PC-9 (cell line): ENCODE results near the gene MUSTN1.

ENCODE experiments used
- EZH2 ChIP-seq: fragments of 200-600 bp; sonication (generic); IDR thresholded peaks from 2 replicates; pipeline ENCODE4 v1.8.0; 2017; ENCODE audit warnings: antibody characterized with exemption, low read depth
- TF ChIP-seq, protein P1 (sequence below): fragments of 200-600 bp; sonication (generic); conservative IDR thresholded peaks from 2 replicates; pipeline ENCODE4 v1.6.1; 2017; ENCODE audit warnings: mixed run types, antibody characterized with exemption, mild to moderate bottlenecking, moderate library complexity

DNA sequence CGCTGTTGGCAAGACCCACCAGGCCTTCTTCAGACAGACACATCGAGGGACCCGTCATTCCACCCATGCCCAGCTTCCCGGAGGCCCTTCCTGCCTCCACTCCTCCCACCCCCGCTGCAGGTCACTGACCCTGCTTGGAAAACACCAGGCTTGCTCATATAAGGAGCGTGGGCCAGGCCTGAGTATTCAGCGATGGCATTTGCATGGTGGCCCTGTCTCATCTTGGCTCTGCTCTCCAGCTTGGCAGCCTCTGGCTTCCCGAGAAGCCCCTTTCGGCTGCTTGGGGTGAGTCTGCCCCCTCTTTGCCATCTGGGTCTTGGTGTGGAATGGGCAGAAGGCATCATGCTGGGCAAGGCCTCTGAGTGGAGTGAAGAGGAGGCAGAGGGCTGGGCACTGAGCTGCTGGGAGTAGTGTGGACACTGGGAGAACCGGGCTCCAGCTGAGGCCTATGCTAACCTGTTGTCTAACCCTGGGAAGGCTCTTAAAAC lies 40.2 kb downstream of the MUSTN1 start, which contains the start of gene ITIH3:
- TF ChIP-seq, protein P1, sequence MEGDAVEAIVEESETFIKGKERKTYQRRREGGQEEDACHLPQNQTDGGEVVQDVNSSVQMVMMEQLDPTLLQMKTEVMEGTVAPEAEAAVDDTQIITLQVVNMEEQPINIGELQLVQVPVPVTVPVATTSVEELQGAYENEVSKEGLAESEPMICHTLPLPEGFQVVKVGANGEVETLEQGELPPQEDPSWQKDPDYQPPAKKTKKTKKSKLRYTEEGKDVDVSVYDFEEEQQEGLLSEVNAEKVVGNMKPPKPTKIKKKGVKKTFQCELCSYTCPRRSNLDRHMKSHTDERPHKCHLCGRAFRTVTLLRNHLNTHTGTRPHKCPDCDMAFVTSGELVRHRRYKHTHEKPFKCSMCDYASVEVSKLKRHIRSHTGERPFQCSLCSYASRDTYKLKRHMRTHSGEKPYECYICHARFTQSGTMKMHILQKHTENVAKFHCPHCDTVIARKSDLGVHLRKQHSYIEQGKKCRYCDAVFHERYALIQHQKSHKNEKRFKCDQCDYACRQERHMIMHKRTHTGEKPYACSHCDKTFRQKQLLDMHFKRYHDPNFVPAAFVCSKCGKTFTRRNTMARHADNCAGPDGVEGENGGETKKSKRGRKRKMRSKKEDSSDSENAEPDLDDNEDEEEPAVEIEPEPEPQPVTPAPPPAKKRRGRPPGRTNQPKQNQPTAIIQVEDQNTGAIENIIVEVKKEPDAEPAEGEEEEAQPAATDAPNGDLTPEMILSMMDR: no peak
- no peak for TF ChIP-seq EZH2
